ENCODE results near the gene ANGPTL3. TPM values are rescaled to one million over a fixed set of nuclear protein-coding genes. Genes with fewer than 3 reads are reported as not detected.
"Not testable (repeated sequence)": the region's sequence is repeated elsewhere in the genome, so short reads cannot be mapped to it uniquely, and the experiment has no call there.

ANGPTL3 gene
- polyA plus RNA-seq (ENCODE audit: insufficient read length), result 0.18 TPM

- no peak for DNase-seq
These were observed at the start of gene ANGPTL3 for GRCh38 chr1:62597281-62597680. Gene ANGPTL3, plus strand, starts transcription at chr1:62597520. Its CDS starts 47 bp downstream, at chr1:62597567.

GRCh38 chr1:62561306-62561705 is 36.0 kb upstream of the ANGPTL3 start:
- no peak for DNase-seq

- not testable (repeated sequence) for DNase-seq
These were observed 30.1 kb upstream of the ANGPTL3 start for GRCh38 chr1:62567182-62567581.

- DNase-seq, result not testable (repeated sequence)
These were observed 29.4 kb upstream of the ANGPTL3 start for GRCh38 chr1:62567926-62568325.

GRCh38 chr1:62571517-62571916 is 25.8 kb upstream of the ANGPTL3 start:
- not testable (repeated sequence) for DNase-seq

GRCh38 chr1:62572476-62572875 is 24.8 kb upstream of the ANGPTL3 start:
- DNase-seq, result no peak

GRCh38 chr1:62573675-62574074 is 23.6 kb upstream of the ANGPTL3 start:
- no peak for DNase-seq

- peak; percentile 3 for DNase-seq
These were observed 11.7 kb upstream of the ANGPTL3 start for GRCh38 chr1:62585469-62586155.

GRCh38 chr1:62588000-62588399 is 9.3 kb upstream of the ANGPTL3 start:
- no peak for DNase-seq

GRCh38 chr1:62589321-62589720 is 8.0 kb upstream of the ANGPTL3 start:
- DNase-seq, result no peak

- no peak for DNase-seq
These were observed 6.9 kb upstream of the ANGPTL3 start for GRCh38 chr1:62590255-62590969.

- no peak for DNase-seq
These were observed 6.4 kb upstream of the ANGPTL3 start for GRCh38 chr1:62590970-62591368.

- no peak for DNase-seq
These were observed 3.4 kb upstream of the ANGPTL3 start for GRCh38 chr1:62593825-62594394.

GRCh38 chr1:62595647-62596046 is 1.7 kb upstream of the ANGPTL3 start:
- no peak for DNase-seq

GRCh38 chr1:62599044-62599443 is 1.7 kb downstream of the ANGPTL3 start:
- DNase-seq, result no peak

- DNase-seq, result no peak
These were observed 4.1 kb downstream of the ANGPTL3 start for GRCh38 chr1:62601457-62601856.

- DNase-seq, result no peak
These were observed 11.6 kb downstream of the ANGPTL3 start for GRCh38 chr1:62608905-62609304.

- not testable (repeated sequence) for DNase-seq
These were observed 13.3 kb downstream of the ANGPTL3 start for GRCh38 chr1:62610588-62610987.

- no peak for DNase-seq
These were observed 15.4 kb downstream of the ANGPTL3 start for GRCh38 chr1:62612770-62613169.

- no peak for DNase-seq
These were observed 16.0 kb downstream of the ANGPTL3 start for GRCh38 chr1:62613325-62613727.

- no peak for DNase-seq
These were observed 16.6 kb downstream of the ANGPTL3 start for GRCh38 chr1:62613890-62614289.

- DNase-seq, result no peak
These were observed 24.6 kb downstream of the ANGPTL3 start for GRCh38 chr1:62621907-62622306.

GRCh38 chr1:62625415-62625814 is 28.1 kb downstream of the ANGPTL3 start:
- no peak for DNase-seq

- no peak for DNase-seq
These were observed 31.2 kb downstream of the ANGPTL3 start for GRCh38 chr1:62628506-62628905.
